ENCODE results near the gene VDAC2. TPM values are rescaled to one million over a fixed set of nuclear protein-coding genes. Genes with fewer than 3 reads are reported as not detected.
A peak's percentile ranks its signal among the peaks of the same experiment; 100 is the strongest.

VDAC2 gene, protein sequence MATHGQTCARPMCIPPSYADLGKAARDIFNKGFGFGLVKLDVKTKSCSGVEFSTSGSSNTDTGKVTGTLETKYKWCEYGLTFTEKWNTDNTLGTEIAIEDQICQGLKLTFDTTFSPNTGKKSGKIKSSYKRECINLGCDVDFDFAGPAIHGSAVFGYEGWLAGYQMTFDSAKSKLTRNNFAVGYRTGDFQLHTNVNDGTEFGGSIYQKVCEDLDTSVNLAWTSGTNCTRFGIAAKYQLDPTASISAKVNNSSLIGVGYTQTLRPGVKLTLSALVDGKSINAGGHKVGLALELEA
- 100 to 1,000 TPM; 118 to 152 (median 138) TPM for total RNA-seq

DNA sequence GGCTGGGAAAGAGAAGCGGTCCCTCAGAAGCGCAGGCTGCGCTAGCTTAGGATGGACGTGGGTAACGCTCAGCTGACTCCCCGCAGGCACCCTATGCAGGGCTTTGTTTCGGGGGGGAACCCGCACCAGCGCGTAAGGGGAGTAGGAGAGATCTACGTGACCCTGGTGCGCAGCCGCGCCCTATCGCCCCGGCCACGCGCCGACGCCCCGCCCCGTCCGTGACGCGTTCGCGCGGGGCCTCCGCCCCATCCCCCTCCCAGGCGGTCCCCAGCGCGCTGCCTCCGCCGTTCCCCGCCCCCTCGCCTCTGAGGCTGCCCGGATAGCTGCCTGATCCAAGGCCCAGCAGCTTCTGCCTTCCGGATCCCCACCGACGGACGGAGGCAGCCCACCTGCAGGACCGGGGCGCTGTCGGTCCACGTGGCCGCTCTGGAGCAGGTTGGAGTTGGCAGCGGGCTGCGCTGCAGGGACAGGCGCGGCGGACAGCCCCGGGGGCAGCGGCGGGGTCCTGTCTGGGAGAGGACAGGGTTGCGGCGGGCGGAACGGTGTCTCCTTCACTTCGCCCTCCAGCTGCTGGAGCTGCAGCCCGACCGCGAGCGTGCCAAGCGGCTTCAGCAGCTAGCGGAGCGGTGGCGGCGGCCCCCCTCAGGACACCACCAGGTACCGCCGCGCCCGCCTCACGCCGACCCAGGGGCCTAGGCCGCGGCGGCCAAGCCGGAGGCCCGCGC, at the start of gene VDAC2:
Gene VDAC2 (plus strand): TSS at position 515 of the 725 bp plus-strand sequence. CDS start 363 bp downstream, outside the sequence.
- peak within 1 kb of the TSS; percentile 74 to 91 (median 90) for H3K4me3 ChIP-seq
- H3K27me3 ChIP-seq: no peaks in the 10 kb centered on the region
- no peaks in the 10 kb centered on the region for H3K9me3 ChIP-seq
- H3K4me1 ChIP-seq: peaks cover 0 to 23% (median 2%) of the 10 kb centered on the region in 4 donors
- TF ChIP-seq CTCF (IDR thresholded peaks at IDR 0.05): no peak
- TF ChIP-seq POLR2A (IDR thresholded peaks at IDR 0.05): peak; percentile 85 to 93
- DNase-seq: peak; percentile 87 to 96 (median 96)
- H3K36me3 ChIP-seq: peaks cover 0 to 38% (median 0%) of the 10 kb centered on the region in 3 donors
- peak within 1 kb of the TSS; percentile 92 to 99 (median 99) for H3K27ac ChIP-seq

- Histone ChIP-seq H3K27me3 (no peaks in the 10 kb centered on the region), H3K4me3 (no peak overlapping the region), H3K27ac (no peak overlapping the region), H3K9me3 (no peaks in the 10 kb centered on the region), H3K4me1 (peaks cover 0 to 14% (median 3%) of the 10 kb centered on the region in 4 donors), H3K36me3 (peaks cover 0 to 32% (median 0%) of the 10 kb centered on the region in 3 donors)
- DNase-seq: no peak
- TF ChIP-seq CTCF (IDR thresholded peaks at IDR 0.05) (no peak), POLR2A (IDR thresholded peaks at IDR 0.05) (no peak)
These were observed 44.6 kb upstream of the VDAC2 start for GRCh38 chr10:75165684-75166622.

DNA sequence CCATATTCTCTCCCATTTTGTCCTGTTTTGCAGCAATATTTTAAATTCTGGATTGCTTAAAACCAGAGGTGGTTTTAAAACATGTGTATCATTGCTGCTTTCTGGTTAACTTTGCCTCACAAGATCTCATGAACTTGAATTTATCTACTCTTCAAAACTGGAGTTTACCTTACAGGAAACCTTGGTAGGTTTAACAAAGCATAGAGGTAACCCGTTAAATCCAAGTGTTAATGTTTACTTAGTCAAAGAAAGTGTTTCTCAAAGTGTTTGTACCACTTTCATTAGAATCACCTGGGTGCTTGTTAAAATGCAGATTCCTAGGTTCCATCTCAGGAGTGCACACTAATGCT, 44.0 kb upstream of the VDAC2 start:
- no peak for DNase-seq
- Histone ChIP-seq H3K9me3 (no peaks in the 10 kb centered on the region), H3K36me3 (peaks cover 0 to 32% (median 0%) of the 10 kb centered on the region in 3 donors), H3K4me3 (no peak overlapping the region), H3K27ac (no peak overlapping the region), H3K4me1 (peaks cover 0 to 12% (median 3%) of the 10 kb centered on the region in 4 donors), H3K27me3 (no peaks in the 10 kb centered on the region)
- TF ChIP-seq CTCF (IDR thresholded peaks at IDR 0.05) (no peak), POLR2A (IDR thresholded peaks at IDR 0.05) (no peak)

DNA sequence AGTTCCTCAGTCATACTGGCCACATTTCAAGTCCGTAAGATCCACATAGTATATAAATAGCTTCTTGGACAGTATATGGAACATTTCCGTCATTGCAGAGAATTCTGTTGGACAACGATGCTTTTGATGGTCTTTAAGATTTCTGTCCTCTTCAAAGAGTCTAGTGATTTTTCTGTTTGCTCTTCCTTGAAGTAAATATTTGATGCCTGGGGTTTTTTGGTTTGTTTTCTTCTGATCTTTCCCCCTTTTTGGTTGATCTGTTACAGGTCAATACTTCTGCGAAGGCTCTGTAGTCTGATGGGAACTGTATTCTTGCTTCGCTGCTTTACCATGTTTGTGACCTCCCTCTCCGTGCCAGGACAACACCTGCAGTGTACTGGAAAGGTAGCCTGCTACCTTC, 42.3 kb upstream of the VDAC2 start:
- H3K36me3 ChIP-seq: peaks cover 0 to 39% (median 0%) of the 10 kb centered on the region in 3 donors
- no peak overlapping the region for H3K4me3 ChIP-seq
- peaks cover 0 to 11% (median 3%) of the 10 kb centered on the region in 4 donors for H3K4me1 ChIP-seq
- no peak for DNase-seq
- no peak for TF ChIP-seq POLR2A (IDR thresholded peaks at IDR 0.05)
- TF ChIP-seq CTCF (IDR thresholded peaks at IDR 0.05): no peak
- H3K27ac ChIP-seq: no peak overlapping the region
- H3K9me3 ChIP-seq: no peaks in the 10 kb centered on the region
- no peaks in the 10 kb centered on the region for H3K27me3 ChIP-seq

DNA sequence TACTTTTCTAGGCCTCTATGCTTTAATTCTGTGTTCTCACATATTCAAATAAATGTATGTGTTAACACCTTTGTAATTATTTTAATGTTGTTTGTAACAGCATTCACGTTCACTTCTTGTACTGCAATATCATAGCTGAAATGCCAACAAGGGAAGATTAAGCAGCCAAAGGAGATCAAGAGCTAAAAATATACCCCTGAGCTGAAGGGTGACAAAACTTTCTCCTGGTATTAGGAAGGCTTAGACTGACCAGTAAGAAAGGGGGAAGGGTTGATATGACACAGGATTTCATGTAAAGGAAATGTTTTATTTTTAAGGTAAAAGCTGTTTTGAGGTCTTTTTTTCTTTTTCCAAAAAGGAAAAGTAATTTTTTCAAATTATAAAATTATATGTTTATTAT, 40.4 kb upstream of the VDAC2 start:
- peaks cover 0 to 35% (median 0%) of the 10 kb centered on the region in 3 donors for H3K36me3 ChIP-seq
- no peak for TF ChIP-seq POLR2A (IDR thresholded peaks at IDR 0.05)
- TF ChIP-seq CTCF (IDR thresholded peaks at IDR 0.05): no peak
- no peaks in the 10 kb centered on the region for H3K9me3 ChIP-seq
- no peaks in the 10 kb centered on the region for H3K27me3 ChIP-seq
- peaks cover 0 to 11% (median 3%) of the 10 kb centered on the region in 4 donors for H3K4me1 ChIP-seq
- no peak overlapping the region for H3K27ac ChIP-seq
- H3K4me3 ChIP-seq: no peak overlapping the region
- DNase-seq: no peak

Data from Peyer's patch (tissue), 4 donors.